Colonic mucosa (tissue), 4 donors: ENCODE results near the gene MT1M. TPM values are rescaled to one million over a fixed set of nuclear protein-coding genes. Genes with fewer than 3 reads are reported as not detected.

Experiments
- DNase-seq: peaks from one replicate; pipeline ENCODE4 v3.0.0-alpha.2; 2020
- H3K27ac ChIP-seq: fragments of 200-600 bp; one replicate; pipeline ENCODE4 v1.8.0; 2021
- H3K27me3 ChIP-seq: fragments of 200-600 bp; one replicate; pipeline ENCODE4 v1.8.0; 2021
- H3K36me3 ChIP-seq: fragments of 200-600 bp; one replicate; pipeline ENCODE4 v1.8.0; 2021
- H3K4me1 ChIP-seq: fragments of 200-600 bp; one replicate; pipeline ENCODE4 v1.8.0; 2021; ENCODE audit warnings: mild to moderate bottlenecking
- H3K4me3 ChIP-seq: fragments of 200-600 bp; one replicate; pipeline ENCODE4 v1.8.0; 2021
- H3K9ac ChIP-seq, 2 donors: one replicate each; pipeline ENCODE4 v1.7.0; 2013; ENCODE audit warnings: control low read depth in 2 of 2, low read depth in 2 of 2, low read length in 2 of 2
- H3K9me3 ChIP-seq: fragments of 200-600 bp; one replicate; pipeline ENCODE4 v1.8.0; 2021
- CTCF ChIP-seq: fragments of 200-600 bp; IDR thresholded peaks from one replicate; pipeline ENCODE4 v1.8.0; 2022; ENCODE audit warnings: antibody characterized with exemption, mild to moderate bottlenecking
- intact Hi-C: fragments of 100-400 bp; cut with DNase I; formaldehyde crosslinking; loops from one replicate; pipeline ENCODE4 v1.14.1; 2022
- total RNA-seq, 2 donors: library from RNA; stranded (reverse); fragmentation: NEBNext Ultra II Directional in 1 of 2; extraction: Animal tissue kit (Norgen Biotek cat#: 25700) in 1 of 2; gene quantifications; one replicate each; pipeline ENCODE4 v1.2.1, GENCODE V29; 2021
- donor health status: healthy.
- donor health status: DM: no; HTN: no; CAD: no.
- donor health status: DM: no; HTN: no; CAD: no.

Gene MT1M
- total RNA-seq, 2 donors from 2014 or later = 19.0 to 21.2 TPM

- no peaks in the 10 kb centered on the region for H3K9me3 ChIP-seq
- intact Hi-C loops = no loop called here
- no peaks in the 10 kb centered on the region for H3K36me3 ChIP-seq
- H3K4me3 ChIP-seq = peak overlapping the region; percentile 79
- no peak for TF ChIP-seq CTCF
- H3K9ac ChIP-seq = peak overlapping the region in 1 of 2 donors; percentile 100
- DNase-seq = no peak
- no peaks in the 10 kb centered on the region for H3K27me3 ChIP-seq
- H3K27ac ChIP-seq = peak overlapping the region; percentile 86
- peaks cover 3% of the 10 kb centered on the region for H3K4me1 ChIP-seq
Observed at GRCh38 chr16:56626685-56627084, 5.8 kb upstream of the MT1M start.

GRCh38 chr16:56628486-56629350 is 3.7 kb upstream of the MT1M start:
- no peak for TF ChIP-seq CTCF
- H3K36me3 ChIP-seq = no peaks in the 10 kb centered on the region
- no peak overlapping the region for H3K27ac ChIP-seq
- no peak for DNase-seq
- H3K9ac ChIP-seq = no peak overlapping the region
- H3K4me3 ChIP-seq = no peak overlapping the region
- intact Hi-C loops = no loop called here
- H3K4me1 ChIP-seq = peaks cover 3% of the 10 kb centered on the region
- no peaks in the 10 kb centered on the region for H3K9me3 ChIP-seq
- no peaks in the 10 kb centered on the region for H3K27me3 ChIP-seq

- Histone ChIP-seq H3K27me3 (peaks cover under 1% of the 10 kb centered on the region), H3K36me3 (no peaks in the 10 kb centered on the region)
Observed at GRCh38 chr16:56629531-56629930, 2.9 kb upstream of the MT1M start.

GRCh38 chr16:56630134-56630533 is 2.3 kb upstream of the MT1M start:
- no peak for DNase-seq
- Histone ChIP-seq H3K9me3 (no peaks in the 10 kb centered on the region), H3K27me3 (peaks cover 6% of the 10 kb centered on the region), H3K4me1 (no peaks in the 10 kb centered on the region), H3K36me3 (no peaks in the 10 kb centered on the region), H3K27ac (no peak overlapping the region), H3K4me3 (no peak overlapping the region), H3K9ac (no peak overlapping the region)
- no peak for TF ChIP-seq CTCF
- intact Hi-C loops = no loop called here

More at GRCh38 chr16:56629531-56629930, 2.9 kb upstream of the MT1M start:
- no peak for TF ChIP-seq CTCF
- DNase-seq = no peak
- intact Hi-C loops = no loop called here
- Histone ChIP-seq H3K4me3 (no peak overlapping the region), H3K4me1 (peaks cover 3% of the 10 kb centered on the region), H3K9ac (no peak overlapping the region), H3K27ac (no peak overlapping the region), H3K9me3 (no peaks in the 10 kb centered on the region)

GRCh38 chr16:56631197-56631596 is 1.3 kb upstream of the MT1M start:
- no peak overlapping the region for H3K9ac ChIP-seq
- H3K27ac ChIP-seq = no peak overlapping the region
- no peak for DNase-seq
- H3K4me3 ChIP-seq = no peak overlapping the region
- intact Hi-C loops = no loop called here
- no peaks in the 10 kb centered on the region for H3K9me3 ChIP-seq
- TF ChIP-seq CTCF = no peak
- no peaks in the 10 kb centered on the region for H3K36me3 ChIP-seq
- H3K4me1 ChIP-seq = no peaks in the 10 kb centered on the region
- peaks cover 8% of the 10 kb centered on the region for H3K27me3 ChIP-seq
